Raji (cell line): ENCODE measurements around the gene SMARCB1.
A peak's percentile ranks its signal among the peaks of the same experiment; 100 is the strongest.

Experiments
- POLR2A ChIP-seq: IDR thresholded peaks from 2 replicates; pipeline ENCODE4 v1.6.1; 2011; ENCODE audit warnings: low read depth, low read length, control low read depth; ENCODE audit not compliant: insufficient read depth

SMARCB1 gene

GRCh38 chr22:23754980-23755636, 31.7 kb upstream of the SMARCB1 start:
- no peak for TF ChIP-seq POLR2A

- no peak for TF ChIP-seq POLR2A
Measured at GRCh38 chr22:23755711-23756110, 31.1 kb upstream of the SMARCB1 start.

- no peak for TF ChIP-seq POLR2A
Measured at GRCh38 chr22:23756891-23757290, 29.9 kb upstream of the SMARCB1 start.

- 0 out of 2 replicates have a peak, but pooled peaks have one; percentile 22 for TF ChIP-seq POLR2A
Measured at GRCh38 chr22:23759566-23759965, 27.2 kb upstream of the SMARCB1 start.

- no peak for TF ChIP-seq POLR2A
Measured at GRCh38 chr22:23760056-23760455, 26.7 kb upstream of the SMARCB1 start.

- TF ChIP-seq POLR2A, result no peak
Measured at GRCh38 chr22:23762842-23763578, 23.8 kb upstream of the SMARCB1 start, which contains the start of gene C22orf15. TSS of gene C22orf15 (plus strand) at chr22:23762990. CDS start at chr22:23763307, 317 bp downstream.

GRCh38 chr22:23763579-23763945, 23.2 kb upstream of the SMARCB1 start:
- no peak for TF ChIP-seq POLR2A

- TF ChIP-seq POLR2A, result no peak
Measured at GRCh38 chr22:23763954-23764353, 22.8 kb upstream of the SMARCB1 start.

- TF ChIP-seq POLR2A, result 0 out of 2 replicates have a peak, but pooled peaks have one; percentile 23
Measured at GRCh38 chr22:23764899-23765881, 21.6 kb upstream of the SMARCB1 start.

GRCh38 chr22:23767303-23767672, 19.5 kb upstream of the SMARCB1 start:
- no peak for TF ChIP-seq POLR2A

GRCh38 chr22:23767673-23768548, 18.9 kb upstream of the SMARCB1 start, which contains the start of gene CHCHD10:
TSS of gene CHCHD10 (minus strand) at chr22:23767972. CDS start at chr22:23767874, 98 bp downstream.
- TF ChIP-seq POLR2A, result peak; percentile 85

- no peak for TF ChIP-seq POLR2A
Measured at GRCh38 chr22:23769321-23769965, 17.3 kb upstream of the SMARCB1 start.

- no peak for TF ChIP-seq POLR2A
Measured at GRCh38 chr22:23772315-23772648, 14.5 kb upstream of the SMARCB1 start.
